ENCODE results near the gene TRIM40.
"Not testable (repeated sequence)": the region's sequence is repeated elsewhere in the genome, so short reads cannot be mapped to it uniquely, and the experiment has no call there.

The TRIM40 gene

GRCh38 chr6:30102414-30102969, 33.4 kb upstream of the TRIM40 start:
- no peak for TF ChIP-seq JUND (IDR thresholded peaks at IDR 0.05; ENCODE audit: low read depth)
- in situ Hi-C loops (cut with HindIII; ENCODE audit: low pct_unique_long_range_greater_than_20kb, low sequenced_read_pairs): no loop called here
- DNase-seq (ENCODE audit: low read depth in 1 of 2, low spot score in 1 of 2): no peak

- in situ Hi-C loops (cut with HindIII; ENCODE audit: low pct_unique_long_range_greater_than_20kb, low sequenced_read_pairs): no loop called here
- peak; percentile 62 to 91 for DNase-seq (ENCODE audit: low read depth in 1 of 2, low spot score in 1 of 2)
- TF ChIP-seq JUND (IDR thresholded peaks at IDR 0.05; ENCODE audit: low read depth): no peak
Observed at GRCh38 chr6:30102970-30103871, 32.7 kb upstream of the TRIM40 start.

GRCh38 chr6:30103872-30104179, 32.1 kb upstream of the TRIM40 start:
- no peak for TF ChIP-seq JUND (IDR thresholded peaks at IDR 0.05; ENCODE audit: low read depth)
- in situ Hi-C loops (cut with HindIII; ENCODE audit: low pct_unique_long_range_greater_than_20kb, low sequenced_read_pairs): no loop called here
- DNase-seq (ENCODE audit: low read depth in 1 of 2, low spot score in 1 of 2): no peak

- DNase-seq (ENCODE audit: low read depth in 1 of 2, low spot score in 1 of 2): no peak
- in situ Hi-C loops (cut with HindIII; ENCODE audit: low pct_unique_long_range_greater_than_20kb, low sequenced_read_pairs): no loop called here
Observed at GRCh38 chr6:30104661-30105060, 31.3 kb upstream of the TRIM40 start.

GRCh38 chr6:30111266-30111856, 24.6 kb upstream of the TRIM40 start:
- in situ Hi-C loops (cut with HindIII; ENCODE audit: low pct_unique_long_range_greater_than_20kb, low sequenced_read_pairs): no loop called here
- TF ChIP-seq JUND (IDR thresholded peaks at IDR 0.05; ENCODE audit: low read depth): no peak
- no peak for DNase-seq (ENCODE audit: low read depth in 1 of 2, low spot score in 1 of 2)

More at GRCh38 chr6:30104661-30105060, 31.3 kb upstream of the TRIM40 start:
- TF ChIP-seq JUND (IDR thresholded peaks at IDR 0.05; ENCODE audit: low read depth): no peak

- no peak for TF ChIP-seq JUND (IDR thresholded peaks at IDR 0.05; ENCODE audit: low read depth)
- no peak for DNase-seq (ENCODE audit: low read depth in 1 of 2, low spot score in 1 of 2)
- in situ Hi-C loops (cut with HindIII; ENCODE audit: low pct_unique_long_range_greater_than_20kb, low sequenced_read_pairs): no loop called here
Observed at GRCh38 chr6:30112402-30112994, 23.4 kb upstream of the TRIM40 start.

- no peak for DNase-seq (ENCODE audit: low read depth in 1 of 2, low spot score in 1 of 2)
- no peak for TF ChIP-seq JUND (IDR thresholded peaks at IDR 0.05; ENCODE audit: low read depth)
- in situ Hi-C loops (cut with HindIII; ENCODE audit: low pct_unique_long_range_greater_than_20kb, low sequenced_read_pairs): no loop called here
Observed at GRCh38 chr6:30113003-30113759, 22.8 kb upstream of the TRIM40 start, which contains the start of gene TRIM31. TRIM31 (minus strand) TSS chr6:30113090; CDS start chr6:30112805, 285 bp downstream.

- no peak for DNase-seq (ENCODE audit: low read depth in 1 of 2, low spot score in 1 of 2)
- in situ Hi-C loops (cut with HindIII; ENCODE audit: low pct_unique_long_range_greater_than_20kb, low sequenced_read_pairs): no loop called here
- TF ChIP-seq JUND (IDR thresholded peaks at IDR 0.05; ENCODE audit: low read depth): no peak
Observed at GRCh38 chr6:30113841-30114240, 22.1 kb upstream of the TRIM40 start.

GRCh38 chr6:30116724-30117123, 19.2 kb upstream of the TRIM40 start:
- no peak for TF ChIP-seq JUND (IDR thresholded peaks at IDR 0.05; ENCODE audit: low read depth)

GRCh38 chr6:30118691-30119090, 17.2 kb upstream of the TRIM40 start:
- in situ Hi-C loops (cut with HindIII; ENCODE audit: low pct_unique_long_range_greater_than_20kb, low sequenced_read_pairs); DNase-seq (ENCODE audit: low read depth in 1 of 2, low spot score in 1 of 2): not testable (repeated sequence)

More at GRCh38 chr6:30116724-30117123, 19.2 kb upstream of the TRIM40 start:
- DNase-seq (ENCODE audit: low read depth in 1 of 2, low spot score in 1 of 2): no peak
- in situ Hi-C loops (cut with HindIII; ENCODE audit: low pct_unique_long_range_greater_than_20kb, low sequenced_read_pairs): no loop called here

- no peak for TF ChIP-seq JUND (IDR thresholded peaks at IDR 0.05; ENCODE audit: low read depth)
- no peak for DNase-seq (ENCODE audit: low read depth in 1 of 2, low spot score in 1 of 2)
- in situ Hi-C loops (cut with HindIII; ENCODE audit: low pct_unique_long_range_greater_than_20kb, low sequenced_read_pairs): no loop called here
Observed at GRCh38 chr6:30121446-30122366, 14.2 kb upstream of the TRIM40 start.
